Fibroblast of lung (primary cell): Measurements from ENCODE around the gene SLC25A44. TPM values are rescaled to one million over a fixed set of nuclear protein-coding genes. Genes with fewer than 3 reads are reported as not detected.

Experiments used
- DNase-seq, 2 donors: peaks; one replicate each; pipeline versions ENCODE4 v3.0.0 to v3.0.0-alpha.2; 2010; ENCODE audit warnings: low read depth in 2 of 2
- H2AFZ ChIP-seq: 2 replicates; pipeline ENCODE4 v1.5.1; 2012; ENCODE audit warnings: low read length, control low read depth, inconsistent platforms
- H3K27ac ChIP-seq: 2 replicates; pipeline ENCODE4 v1.5.1; 2011; ENCODE audit warnings: low read length, control low read depth; ENCODE audit not compliant: insufficient read depth
- H3K27me3 ChIP-seq: 2 replicates; pipeline ENCODE4 v1.5.1; 2011; ENCODE audit warnings: mild to moderate bottlenecking, low read length; ENCODE audit not compliant: control insufficient read depth, insufficient read depth
- H3K36me3 ChIP-seq: 2 replicates; pipeline ENCODE4 v1.5.1; 2011; ENCODE audit warnings: low read length; ENCODE audit not compliant: control insufficient read depth, insufficient read depth
- H3K4me1 ChIP-seq: 2 replicates; pipeline ENCODE4 v1.5.1; 2011; ENCODE audit warnings: low read length; ENCODE audit not compliant: control insufficient read depth, insufficient read depth; ENCODE audit errors: extremely low read depth
- H3K4me2 ChIP-seq: 2 replicates; pipeline ENCODE4 v1.5.1; 2011; ENCODE audit warnings: low read length, control low read depth; ENCODE audit not compliant: insufficient read depth; ENCODE audit errors: extremely low read depth
- H3K4me3 ChIP-seq, 4 experiments: fragments of 200-600 bp in 1 of 4; sonication (generic) in 1 of 4; replicated peaks in 1 of 4; 2 replicates each; pipeline ENCODE4 v1.5.1; 2011 to 2016; ENCODE audit warnings: low read length in 4 of 4, low read depth in 3 of 4, mild to moderate bottlenecking in 3 of 4, control low read depth in 2 of 4, inconsistent platforms in 1 of 4, mixed read lengths in 1 of 4; ENCODE audit not compliant: insufficient read depth in 1 of 4; ENCODE audit errors: control extremely low read depth in 1 of 4
- H3K79me2 ChIP-seq: 2 replicates; pipeline ENCODE4 v1.5.1; 2012; ENCODE audit warnings: mild to moderate bottlenecking, low read length, inconsistent platforms; ENCODE audit not compliant: control insufficient read depth, insufficient read depth
- H3K9ac ChIP-seq: 2 replicates; pipeline ENCODE4 v1.5.1; 2011; ENCODE audit warnings: mild to moderate bottlenecking, low read length, control low read depth; ENCODE audit not compliant: insufficient read depth
- H3K9me3 ChIP-seq: 2 replicates; pipeline ENCODE4 v1.5.1; 2012; ENCODE audit warnings: low read depth, low read length; ENCODE audit not compliant: control insufficient read depth, insufficient read depth
- H4K20me1 ChIP-seq: 2 replicates; pipeline ENCODE4 v1.5.1; 2011; ENCODE audit warnings: low read length; ENCODE audit not compliant: control insufficient read depth, insufficient read depth; ENCODE audit errors: extremely low read depth
- CTCF ChIP-seq, 2 donors: IDR thresholded peaks in 1 of 2; conservative IDR thresholded peaks in 1 of 2; 1 replicate in 1 of 2; 2 replicates in 1 of 2; pipeline ENCODE4 v1.5.1; 2011 to 2012; ENCODE audit warnings: low read length in 2 of 2, control low read depth in 1 of 2, inconsistent platforms in 1 of 2, low read depth in 1 of 2, mild to moderate bottlenecking in 1 of 2
- EZH2 ChIP-seq: IDR thresholded peaks from 2 replicates; pipeline ENCODE4 v1.5.1; 2012; ENCODE audit warnings: low read length, control low read depth, mild to moderate bottlenecking; ENCODE audit errors: missing control alignments
- polyA plus RNA-seq, 2 donors: library from polyadenylated mRNA; depleted of rRNA in 1 of 2; stranded (reverse) in 1 of 2; unstranded in 1 of 2; fragments of >200 nt; gene quantifications; 2 replicates each; pipeline ENCODE4 v1.2.1, GENCODE V29; 2011 to 2012; ENCODE audit warnings: missing spikeins in 1 of 2
- total RNA-seq: library from RNA; depleted of rRNA; stranded (reverse); fragments of >200 nt; gene quantifications from 2 replicates; pipeline ENCODE4 v1.2.1, GENCODE V29; 2014

Gene SLC25A44
- total and polyA plus RNA-seq, 2 donors (not counting 1 experiment from before 2014, with no cell fraction given): 8.4 to 32.1 TPM

- H4K20me1 ChIP-seq: no peaks in the 10 kb centered on the region
- no peaks in the 10 kb centered on the region for H3K4me1 ChIP-seq
- TF ChIP-seq CTCF (conservative IDR thresholded peaks at IDR 0.05 in 1 of 2, IDR thresholded peaks at IDR 0.05 in 1 of 2; ENCODE audit: low read depth in 1 of 2, low read length in 2 of 2): no peak
- H3K79me2 ChIP-seq: no peaks in the 10 kb centered on the region
- H3K9me3 ChIP-seq: no peaks in the 10 kb centered on the region
- H3K4me2 ChIP-seq: no peak overlapping the region
- H3K4me3 ChIP-seq: no peak overlapping the region
- no peak overlapping the region for H3K27ac ChIP-seq
- no peak overlapping the region for H2AFZ ChIP-seq
- no peak overlapping the region for H3K9ac ChIP-seq
- H3K36me3 ChIP-seq: peaks cover 15% of the 10 kb centered on the region
- no peaks in the 10 kb centered on the region for H3K27me3 ChIP-seq
- DNase-seq: no peak
Measured at GRCh38 chr1:156251527-156251926, 57.6 kb downstream of the SLC25A44 start.

GRCh38 chr1:156253634-156254033 lies 59.7 kb downstream of the SLC25A44 start:
- DNase-seq: no peak
- Histone ChIP-seq H4K20me1 (no peaks in the 10 kb centered on the region), H3K27me3 (no peaks in the 10 kb centered on the region), H3K9me3 (no peaks in the 10 kb centered on the region), H3K9ac (no peak overlapping the region), H3K4me3 (no peak overlapping the region), H3K79me2 (no peaks in the 10 kb centered on the region), H3K4me1 (no peaks in the 10 kb centered on the region), H2AFZ (no peak overlapping the region), H3K36me3 (peaks cover 24% of the 10 kb centered on the region), H3K4me2 (no peak overlapping the region), H3K27ac (no peak overlapping the region)
- TF ChIP-seq EZH2 (no peak), CTCF (conservative IDR thresholded peaks at IDR 0.05 in 1 of 2, IDR thresholded peaks at IDR 0.05 in 1 of 2; ENCODE audit: low read depth in 1 of 2, low read length in 2 of 2) (no peak)

DNA sequence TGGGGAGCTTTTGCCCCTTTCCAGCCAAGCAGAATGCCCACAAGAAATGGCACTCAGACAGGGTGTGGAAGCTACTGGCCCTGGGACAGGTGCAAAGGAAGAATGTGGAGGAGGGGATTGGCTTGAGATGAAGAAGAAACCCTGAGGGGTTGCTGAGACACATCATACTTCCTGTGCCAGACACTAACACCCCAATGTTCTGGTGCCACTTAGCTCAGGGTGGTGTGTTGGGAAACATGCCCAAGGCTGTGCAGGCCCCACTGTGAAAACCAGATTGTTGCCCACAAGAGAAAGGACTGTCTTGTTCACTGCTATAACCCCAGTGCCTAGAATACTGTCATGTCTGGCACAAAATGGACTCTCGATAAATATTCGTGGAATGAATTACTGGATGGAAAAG lies 63.8 kb downstream of the SLC25A44 start:
- peaks cover 2% of the 10 kb centered on the region for H4K20me1 ChIP-seq

More for the DNA sequence above, 63.8 kb downstream of the SLC25A44 start:
- Histone ChIP-seq H3K4me2 (no peak overlapping the region), H3K27ac (no peak overlapping the region), H3K9me3 (no peaks in the 10 kb centered on the region), H3K4me1 (peaks cover 4% of the 10 kb centered on the region), H3K27me3 (no peaks in the 10 kb centered on the region), H3K79me2 (no peaks in the 10 kb centered on the region), H2AFZ (no peak overlapping the region), H3K9ac (no peak overlapping the region), H3K36me3 (peaks cover 36% of the 10 kb centered on the region), H3K4me3 (no peak overlapping the region)
- no peak for DNase-seq
- TF ChIP-seq EZH2 (no peak), CTCF (conservative IDR thresholded peaks at IDR 0.05 in 1 of 2, IDR thresholded peaks at IDR 0.05 in 1 of 2; ENCODE audit: low read depth in 1 of 2, low read length in 2 of 2) (no peak)
